ENCODE data around the gene ADAMTS14.

The ADAMTS14 gene

DNA sequence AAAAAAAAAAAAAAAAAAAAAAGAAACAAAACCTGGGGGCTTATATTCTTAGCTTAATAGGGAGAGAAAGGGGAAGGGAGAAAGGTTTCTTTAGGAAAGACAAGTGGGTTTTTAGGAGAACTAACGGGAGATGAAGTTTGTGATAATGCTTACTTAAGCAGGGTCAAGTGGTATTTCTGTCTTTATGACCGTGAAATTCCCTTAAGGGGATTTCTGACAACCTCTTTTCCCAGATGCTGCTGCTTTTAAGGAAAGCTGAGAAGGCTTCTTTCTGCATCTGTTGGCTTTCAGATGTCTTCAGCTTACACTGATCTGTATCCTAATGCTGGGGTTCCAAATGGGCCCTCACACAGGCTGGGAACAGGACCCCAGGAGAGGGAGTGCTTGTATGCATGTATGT lies 42.6 kb downstream of the ADAMTS14 start:
- Histone ChIP-seq H2AFZ (ENCODE audit: low read length, unreplicated experiment) (no peak overlapping the region), H3K36me3 (ENCODE audit: insufficient read depth, low read length) (no peaks in the 10 kb centered on the region), H3K79me2 (ENCODE audit: control insufficient read depth, insufficient read depth, low read length, unreplicated experiment) (no peaks in the 10 kb centered on the region), H3K27me3 (ENCODE audit: insufficient read depth, low read length) (no peaks in the 10 kb centered on the region), H3K4me1 (ENCODE audit: control insufficient read depth, insufficient read depth, low read length, unreplicated experiment) (peaks cover 12% of the 10 kb centered on the region), H3K4me3 (ENCODE audit: low read depth, low read length) (no peak overlapping the region), H3K27ac (ENCODE audit: low read depth, low read length) (no peak overlapping the region)

DNA sequence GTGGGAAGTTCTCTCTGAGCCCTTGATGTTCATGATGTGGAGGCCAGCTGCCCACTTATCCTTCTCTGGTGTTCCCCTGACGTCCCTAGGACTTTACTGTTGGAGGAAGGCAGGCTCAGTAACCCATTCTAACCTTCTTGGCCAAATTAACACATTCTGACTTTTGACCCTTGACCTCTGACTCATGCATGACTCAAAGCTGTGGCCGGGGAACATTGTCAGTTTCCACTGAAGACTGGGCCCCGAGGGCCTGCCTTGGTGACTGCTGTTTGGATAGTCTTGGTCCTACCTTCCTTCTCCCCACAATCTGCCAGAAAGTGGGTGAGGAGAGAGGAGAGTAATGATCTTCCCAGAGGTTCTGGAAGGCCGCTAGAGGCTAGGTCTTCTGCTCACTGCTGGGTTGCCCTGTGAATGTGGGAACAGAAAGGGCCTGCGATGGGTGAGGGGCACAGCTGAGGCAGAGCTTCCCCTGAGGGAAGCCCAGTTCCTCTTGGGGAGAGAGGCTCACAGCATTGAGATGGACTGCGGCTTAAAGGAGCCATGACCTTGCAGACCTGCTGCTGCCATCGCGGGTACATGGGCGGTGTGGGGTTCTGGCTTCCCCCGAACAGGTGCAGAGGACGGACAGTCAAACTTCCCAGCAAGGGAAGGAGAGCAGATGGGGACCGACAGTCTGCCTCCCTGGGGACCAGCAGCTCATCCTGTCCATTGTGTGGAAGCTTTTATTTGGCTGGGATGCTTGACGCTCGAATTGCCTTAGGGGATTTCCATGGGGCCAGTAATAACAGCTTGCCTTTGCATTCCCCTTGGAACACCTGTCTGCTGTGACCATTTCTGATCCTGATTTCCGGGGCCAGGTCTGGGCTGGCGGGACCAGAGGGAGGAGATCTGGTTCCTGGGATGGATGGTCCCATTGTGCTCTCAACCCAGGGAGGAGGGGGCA lies 43.8 kb downstream of the ADAMTS14 start:
- Histone ChIP-seq H3K4me3 (ENCODE audit: low read depth, low read length) (no peak overlapping the region), H3K4me1 (ENCODE audit: control insufficient read depth, insufficient read depth, low read length, unreplicated experiment) (peaks cover 12% of the 10 kb centered on the region), H3K36me3 (ENCODE audit: insufficient read depth, low read length) (no peaks in the 10 kb centered on the region), H2AFZ (ENCODE audit: low read length, unreplicated experiment) (no peak overlapping the region), H3K27ac (ENCODE audit: low read depth, low read length) (no peak overlapping the region), H3K79me2 (ENCODE audit: control insufficient read depth, insufficient read depth, low read length, unreplicated experiment) (no peaks in the 10 kb centered on the region), H3K27me3 (ENCODE audit: insufficient read depth, low read length) (no peaks in the 10 kb centered on the region)

DNA sequence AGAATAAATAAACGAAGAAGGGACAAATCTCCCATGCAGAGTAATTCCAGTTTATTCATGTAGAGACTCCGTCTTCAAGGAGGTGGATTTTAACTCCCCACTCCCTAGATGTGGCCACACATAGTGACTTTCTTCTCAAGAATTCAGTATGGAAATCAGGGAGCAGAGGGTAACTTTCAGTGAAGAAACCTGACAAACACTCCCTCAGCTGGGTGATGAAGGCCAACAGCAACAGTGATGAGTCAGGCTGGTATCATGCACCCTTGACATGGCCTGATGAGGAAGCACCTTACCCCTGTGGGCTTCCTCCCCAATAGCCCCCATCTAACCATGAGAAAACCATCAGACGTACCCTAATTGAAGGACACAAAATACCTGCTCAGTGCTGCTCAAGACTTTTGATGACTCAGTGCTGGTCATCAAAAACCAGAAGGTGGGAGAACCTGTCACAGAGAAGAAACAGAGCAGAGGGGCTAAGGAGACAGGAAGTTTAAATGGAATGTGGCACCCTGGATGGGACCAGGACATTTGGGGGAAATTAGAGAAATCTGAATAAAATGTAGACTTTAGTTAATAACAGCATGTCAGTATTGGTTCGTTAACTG lies 50.6 kb downstream of the ADAMTS14 start:
- Histone ChIP-seq H3K27ac (ENCODE audit: low read depth, low read length) (no peak overlapping the region), H2AFZ (ENCODE audit: low read length, unreplicated experiment) (no peak overlapping the region), H3K4me1 (ENCODE audit: control insufficient read depth, insufficient read depth, low read length, unreplicated experiment) (peaks cover 13% of the 10 kb centered on the region), H3K36me3 (ENCODE audit: insufficient read depth, low read length) (no peaks in the 10 kb centered on the region), H3K79me2 (ENCODE audit: control insufficient read depth, insufficient read depth, low read length, unreplicated experiment) (no peaks in the 10 kb centered on the region), H3K27me3 (ENCODE audit: insufficient read depth, low read length) (no peaks in the 10 kb centered on the region), H3K4me3 (ENCODE audit: low read depth, low read length) (no peak overlapping the region)

DNA sequence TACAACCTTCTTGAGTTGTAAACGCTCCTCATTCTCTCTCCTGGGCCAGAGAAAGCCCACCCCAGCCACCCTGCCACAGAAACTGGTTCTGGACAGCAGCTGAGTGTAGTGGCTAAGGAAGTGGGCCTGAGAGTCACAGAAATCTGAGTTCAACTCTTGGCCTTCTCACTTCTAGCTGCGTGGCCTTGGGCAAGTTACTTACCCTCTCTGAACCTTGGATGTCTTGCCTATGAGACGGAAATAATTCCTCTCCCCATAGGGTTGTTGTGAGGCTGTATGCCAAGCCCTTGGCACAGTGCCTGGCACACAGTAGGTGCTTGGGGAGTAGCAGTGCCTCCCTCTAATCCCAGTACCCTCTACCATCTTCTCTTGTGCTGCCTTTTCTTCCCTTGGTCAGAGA lies 51.5 kb downstream of the ADAMTS14 start:
- Histone ChIP-seq H3K27ac (ENCODE audit: low read depth, low read length) (no peak overlapping the region), H3K4me1 (ENCODE audit: control insufficient read depth, insufficient read depth, low read length, unreplicated experiment) (peaks cover 13% of the 10 kb centered on the region), H3K4me3 (ENCODE audit: low read depth, low read length) (no peak overlapping the region), H3K36me3 (ENCODE audit: insufficient read depth, low read length) (no peaks in the 10 kb centered on the region), H3K79me2 (ENCODE audit: control insufficient read depth, insufficient read depth, low read length, unreplicated experiment) (no peaks in the 10 kb centered on the region), H2AFZ (ENCODE audit: low read length, unreplicated experiment) (no peak overlapping the region), H3K27me3 (ENCODE audit: insufficient read depth, low read length) (no peaks in the 10 kb centered on the region)

DNA sequence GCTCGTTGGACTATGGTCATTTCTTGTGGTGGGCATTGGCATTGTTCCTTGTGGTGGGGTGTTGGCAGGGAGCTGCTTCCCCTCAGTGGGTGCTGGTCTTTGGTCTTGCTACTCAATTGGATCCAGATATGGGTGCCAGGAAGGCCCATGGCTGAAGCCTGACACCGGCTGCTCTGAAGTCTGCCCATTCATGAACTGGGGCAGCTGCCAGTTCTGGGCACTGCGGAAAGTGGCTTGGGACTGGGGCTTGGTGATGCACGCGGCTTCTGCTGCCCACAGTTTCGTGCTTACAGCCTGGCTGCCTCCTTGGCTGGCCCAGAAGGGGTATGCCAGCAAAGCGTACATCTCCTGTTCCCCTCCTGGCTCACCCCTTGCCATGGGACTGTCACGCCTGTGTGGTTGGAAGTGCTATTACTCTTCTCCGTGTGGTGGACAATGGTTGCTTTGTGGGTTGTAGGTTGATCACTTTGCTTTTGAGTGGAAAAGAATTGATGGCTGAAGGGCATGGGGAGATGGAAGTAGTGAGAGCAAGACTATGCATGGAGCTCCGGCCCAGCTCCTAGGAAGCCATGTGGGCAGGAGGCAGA lies 54.7 kb downstream of the ADAMTS14 start:
- Histone ChIP-seq H2AFZ (ENCODE audit: low read length, unreplicated experiment) (no peak overlapping the region), H3K79me2 (ENCODE audit: control insufficient read depth, insufficient read depth, low read length, unreplicated experiment) (no peaks in the 10 kb centered on the region), H3K4me3 (ENCODE audit: low read depth, low read length) (no peak overlapping the region), H3K4me1 (ENCODE audit: control insufficient read depth, insufficient read depth, low read length, unreplicated experiment) (peaks cover 13% of the 10 kb centered on the region), H3K27ac (ENCODE audit: low read depth, low read length) (no peak overlapping the region), H3K36me3 (ENCODE audit: insufficient read depth, low read length) (no peaks in the 10 kb centered on the region), H3K27me3 (ENCODE audit: insufficient read depth, low read length) (no peaks in the 10 kb centered on the region)

DNA sequence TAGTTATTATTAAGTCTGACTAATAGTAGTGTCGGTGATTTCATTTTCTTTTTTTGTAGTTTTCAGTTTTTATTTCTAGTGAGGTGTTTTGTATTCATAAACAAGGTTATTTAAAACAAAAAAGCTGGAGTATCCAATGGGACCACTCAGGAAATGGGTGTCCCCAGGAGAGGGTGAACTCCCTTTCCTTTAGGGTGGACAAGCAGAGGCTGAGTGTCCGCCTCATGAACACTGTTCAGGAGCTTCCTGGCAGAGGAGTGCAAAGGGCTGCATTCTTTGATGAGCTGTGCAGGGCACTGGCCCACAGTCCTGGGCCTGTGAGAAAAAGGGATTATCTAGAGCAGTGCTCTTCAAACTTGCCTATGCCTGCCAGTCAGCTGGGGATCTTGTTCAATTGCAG lies 56.0 kb downstream of the ADAMTS14 start:
- Histone ChIP-seq H3K27ac (ENCODE audit: low read depth, low read length) (no peak overlapping the region), H2AFZ (ENCODE audit: low read length, unreplicated experiment) (no peak overlapping the region), H3K36me3 (ENCODE audit: insufficient read depth, low read length) (no peaks in the 10 kb centered on the region), H3K4me1 (ENCODE audit: control insufficient read depth, insufficient read depth, low read length, unreplicated experiment) (no peaks in the 10 kb centered on the region), H3K79me2 (ENCODE audit: control insufficient read depth, insufficient read depth, low read length, unreplicated experiment) (no peaks in the 10 kb centered on the region), H3K27me3 (ENCODE audit: insufficient read depth, low read length) (no peaks in the 10 kb centered on the region), H3K4me3 (ENCODE audit: low read depth, low read length) (no peak overlapping the region)

DNA sequence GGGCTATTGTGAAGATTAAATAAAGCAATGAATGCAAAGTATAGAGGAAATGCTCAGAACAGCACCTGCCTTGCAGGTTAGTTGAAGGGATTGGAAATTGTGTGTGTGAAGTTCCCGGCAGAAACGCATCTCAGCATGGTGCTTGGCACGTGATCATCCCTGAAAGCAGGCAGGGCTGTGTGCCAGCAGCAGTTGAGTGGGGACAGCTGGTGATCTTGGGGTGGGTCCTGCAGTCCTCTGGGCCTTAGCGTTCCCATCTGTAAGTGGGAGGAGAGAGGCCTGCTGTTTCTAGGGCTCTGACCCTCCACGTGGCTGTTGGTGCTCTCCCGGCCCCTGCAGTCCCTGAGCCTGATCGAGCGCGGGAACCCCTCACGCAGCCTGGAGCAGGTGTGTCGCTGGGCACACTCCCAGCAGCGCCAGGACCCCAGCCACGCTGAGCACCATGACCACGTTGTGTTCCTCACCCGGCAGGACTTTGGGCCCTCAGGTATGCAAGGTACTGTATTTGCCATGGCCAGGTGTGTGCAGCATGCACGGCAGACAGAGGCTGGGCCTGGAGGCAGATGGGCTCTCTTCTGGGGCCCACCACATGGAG lies 57.6 kb downstream of the ADAMTS14 start:
- no peaks in the 10 kb centered on the region for H3K36me3 ChIP-seq (ENCODE audit: insufficient read depth, low read length)
- no peak overlapping the region for H2AFZ ChIP-seq (ENCODE audit: low read length, unreplicated experiment)
- no peaks in the 10 kb centered on the region for H3K27me3 ChIP-seq (ENCODE audit: insufficient read depth, low read length)
- H3K4me1 ChIP-seq (ENCODE audit: control insufficient read depth, insufficient read depth, low read length, unreplicated experiment): no peaks in the 10 kb centered on the region
- no peak overlapping the region for H3K4me3 ChIP-seq (ENCODE audit: low read depth, low read length)
- no peak overlapping the region for H3K27ac ChIP-seq (ENCODE audit: low read depth, low read length)
- H3K79me2 ChIP-seq (ENCODE audit: control insufficient read depth, insufficient read depth, low read length, unreplicated experiment): no peaks in the 10 kb centered on the region

DNA sequence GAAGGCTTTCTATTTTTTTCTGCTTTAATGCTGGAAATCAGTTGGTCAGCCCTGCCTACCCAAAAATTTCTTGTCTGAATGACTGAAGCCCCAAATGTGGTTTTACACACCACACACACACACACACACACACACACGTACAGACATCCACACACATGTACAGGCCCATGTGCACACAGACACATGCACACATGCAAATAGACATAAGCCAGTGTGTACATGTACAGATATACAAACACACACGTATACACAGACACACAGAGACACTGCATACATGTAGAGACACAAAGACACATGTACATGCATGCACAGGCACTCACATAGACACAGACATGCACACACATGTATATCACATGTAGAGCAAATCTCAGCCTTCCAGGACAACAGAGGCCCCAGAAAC lies 58.6 kb downstream of the ADAMTS14 start:
- no peaks in the 10 kb centered on the region for H3K36me3 ChIP-seq (ENCODE audit: insufficient read depth, low read length)
- H3K4me1 ChIP-seq (ENCODE audit: control insufficient read depth, insufficient read depth, low read length, unreplicated experiment): no peaks in the 10 kb centered on the region
- no peak overlapping the region for H2AFZ ChIP-seq (ENCODE audit: low read length, unreplicated experiment)
- H3K4me3 ChIP-seq (ENCODE audit: low read depth, low read length): no peak overlapping the region
- no peak overlapping the region for H3K27ac ChIP-seq (ENCODE audit: low read depth, low read length)
- no peaks in the 10 kb centered on the region for H3K27me3 ChIP-seq (ENCODE audit: insufficient read depth, low read length)
- no peaks in the 10 kb centered on the region for H3K79me2 ChIP-seq (ENCODE audit: control insufficient read depth, insufficient read depth, low read length, unreplicated experiment)

DNA sequence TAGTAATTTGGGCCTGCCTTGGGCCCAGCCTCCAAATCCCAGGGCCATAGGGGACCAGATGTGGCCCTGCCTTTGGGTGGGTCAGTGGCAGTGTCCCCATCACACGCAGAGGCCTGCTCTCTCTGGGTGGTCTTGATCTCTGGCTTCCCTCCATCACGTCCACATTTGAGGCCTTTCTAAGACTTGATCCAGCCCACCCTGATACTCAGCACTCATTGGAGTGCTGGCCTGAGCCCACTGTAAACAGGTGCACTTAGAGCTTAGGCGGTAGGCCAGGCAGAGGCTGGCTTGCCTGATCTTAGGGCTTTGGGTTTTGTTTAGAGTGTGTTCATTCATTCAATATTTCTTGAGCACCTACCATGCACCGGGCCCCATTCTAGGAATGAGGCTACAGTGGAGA lies 60.3 kb downstream of the ADAMTS14 start:
- no peaks in the 10 kb centered on the region for H3K79me2 ChIP-seq (ENCODE audit: control insufficient read depth, insufficient read depth, low read length, unreplicated experiment)
- H3K27me3 ChIP-seq (ENCODE audit: insufficient read depth, low read length): no peaks in the 10 kb centered on the region
- H2AFZ ChIP-seq (ENCODE audit: low read length, unreplicated experiment): no peak overlapping the region
- no peaks in the 10 kb centered on the region for H3K4me1 ChIP-seq (ENCODE audit: control insufficient read depth, insufficient read depth, low read length, unreplicated experiment)
- H3K27ac ChIP-seq (ENCODE audit: low read depth, low read length): no peak overlapping the region
- H3K36me3 ChIP-seq (ENCODE audit: insufficient read depth, low read length): no peaks in the 10 kb centered on the region
- H3K4me3 ChIP-seq (ENCODE audit: low read depth, low read length): no peak overlapping the region

DNA sequence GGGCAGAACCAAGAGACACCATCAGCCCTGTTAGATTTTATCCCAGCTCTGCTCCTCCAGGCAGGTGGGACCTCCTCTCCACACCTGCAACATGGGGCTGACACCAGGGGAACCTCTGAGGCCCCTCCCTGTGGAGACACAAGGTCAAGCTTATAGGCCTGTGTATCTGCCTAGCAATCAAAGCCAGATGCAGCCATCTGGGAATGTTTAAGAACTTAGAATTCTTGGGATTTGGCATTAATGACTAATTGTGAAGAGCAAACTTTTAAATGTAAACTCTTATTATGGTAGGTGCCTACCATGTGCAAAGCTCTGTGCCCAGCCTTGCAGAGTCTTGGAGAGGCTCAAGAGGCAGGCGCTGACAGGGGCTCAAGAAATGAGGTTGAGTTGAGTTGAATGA lies 60.7 kb downstream of the ADAMTS14 start:
- Histone ChIP-seq H2AFZ (ENCODE audit: low read length, unreplicated experiment) (no peak overlapping the region), H3K27me3 (ENCODE audit: insufficient read depth, low read length) (no peaks in the 10 kb centered on the region), H3K79me2 (ENCODE audit: control insufficient read depth, insufficient read depth, low read length, unreplicated experiment) (no peaks in the 10 kb centered on the region), H3K4me3 (ENCODE audit: low read depth, low read length) (no peak overlapping the region), H3K4me1 (ENCODE audit: control insufficient read depth, insufficient read depth, low read length, unreplicated experiment) (no peaks in the 10 kb centered on the region), H3K27ac (ENCODE audit: low read depth, low read length) (no peak overlapping the region), H3K36me3 (ENCODE audit: insufficient read depth, low read length) (no peaks in the 10 kb centered on the region)

Measured in ACC112 (cell line).